Gastrocnemius medialis (tissue), 4 donors: ENCODE data around the gene ACBD5.

Source experiments
- POLR2A ChIP-seq, 2 donors: fragments of 450-650 bp; IDR thresholded peaks; one replicate each; pipeline ENCODE4 v1.6.1; 2017; ENCODE audit warnings: antibody characterized with exemption in 2 of 2, mild to moderate bottlenecking in 2 of 2, moderate library complexity in 2 of 2
- TF ChIP-seq, protein P1 (sequence below), 5 experiments: fragments of 450-650 bp in 3 of 5; fragments of 200-600 bp in 2 of 5; sonication (generic) in 2 of 5; IDR thresholded peaks in 4 of 5; conservative IDR thresholded peaks in 1 of 5; 1 replicate in 4 of 5; 2 replicates in 1 of 5; pipeline ENCODE4 v1.5.1; 2016 to 2019; ENCODE audit warnings: antibody characterized with exemption in 5 of 5, mild to moderate bottlenecking in 3 of 5, moderate library complexity in 3 of 5

DNA sequence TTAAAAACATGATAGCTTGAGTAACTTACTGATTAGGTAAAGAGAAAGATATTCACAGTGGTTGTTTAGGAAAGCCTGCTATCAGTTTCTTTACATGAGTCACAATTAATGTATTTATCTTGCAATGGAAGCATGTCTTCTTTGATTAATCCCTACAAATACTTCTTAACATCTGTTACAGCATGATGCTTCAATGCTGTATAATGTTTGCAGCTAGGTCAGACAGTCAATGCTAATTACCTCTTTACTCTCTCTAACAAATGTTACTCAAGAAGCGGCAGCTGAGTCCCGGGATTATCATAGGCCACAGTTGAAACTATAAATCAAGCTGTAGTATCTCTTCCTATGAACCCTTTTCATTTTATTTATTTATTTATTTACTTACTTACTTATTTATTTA lies 33.2 kb downstream of the ACBD5 start:
- TF ChIP-seq, protein P1, sequence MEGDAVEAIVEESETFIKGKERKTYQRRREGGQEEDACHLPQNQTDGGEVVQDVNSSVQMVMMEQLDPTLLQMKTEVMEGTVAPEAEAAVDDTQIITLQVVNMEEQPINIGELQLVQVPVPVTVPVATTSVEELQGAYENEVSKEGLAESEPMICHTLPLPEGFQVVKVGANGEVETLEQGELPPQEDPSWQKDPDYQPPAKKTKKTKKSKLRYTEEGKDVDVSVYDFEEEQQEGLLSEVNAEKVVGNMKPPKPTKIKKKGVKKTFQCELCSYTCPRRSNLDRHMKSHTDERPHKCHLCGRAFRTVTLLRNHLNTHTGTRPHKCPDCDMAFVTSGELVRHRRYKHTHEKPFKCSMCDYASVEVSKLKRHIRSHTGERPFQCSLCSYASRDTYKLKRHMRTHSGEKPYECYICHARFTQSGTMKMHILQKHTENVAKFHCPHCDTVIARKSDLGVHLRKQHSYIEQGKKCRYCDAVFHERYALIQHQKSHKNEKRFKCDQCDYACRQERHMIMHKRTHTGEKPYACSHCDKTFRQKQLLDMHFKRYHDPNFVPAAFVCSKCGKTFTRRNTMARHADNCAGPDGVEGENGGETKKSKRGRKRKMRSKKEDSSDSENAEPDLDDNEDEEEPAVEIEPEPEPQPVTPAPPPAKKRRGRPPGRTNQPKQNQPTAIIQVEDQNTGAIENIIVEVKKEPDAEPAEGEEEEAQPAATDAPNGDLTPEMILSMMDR (IDR thresholded peaks at IDR 0.05 in 4 of 5, conservative IDR thresholded peaks at IDR 0.05 in 1 of 5) = no peak
- no peak for TF ChIP-seq POLR2A (IDR thresholded peaks at IDR 0.05)
